GM12878 (cell line): Measurements from ENCODE around the gene SYNPO. TPM values are rescaled to one million over a fixed set of nuclear protein-coding genes. Genes with fewer than 3 reads are reported as not detected.

ENCODE experiments used
- ATAC-seq: fragments of 200-7000 bp; cut with Tn5 transposase; 3 replicates; pipeline ENCODE4 v1.9.1; 2020; ENCODE audit warnings: mild to moderate bottlenecking, moderate library complexity
- BruUV-seq: library from RNA; stranded (reverse); fragments of 400-500 nt; replicated peaks from 2 replicates; lab custom pipeline; 2021; lab: Mats Ljungman, UMichigan
- CTCF ChIA-PET: fragments of 300-600 bp; sonication (Branson Sonifier 250); formaldehyde crosslinking; extraction: SDS; loops from one replicate; lab custom pipeline; 2021; ENCODE audit warnings: inconsistent platforms; lab: Yijun Ruan, JAX
- POLR2A ChIA-PET: fragments of 350-600 bp; formaldehyde crosslinking; extraction: SDS; loops from one replicate; lab custom pipeline; 2021; ENCODE audit warnings: inconsistent platforms; lab: Charles Lee
- RAD21 ChIA-PET: fragments of 300-600 bp; sonication (Branson Sonifier 250); formaldehyde crosslinking; loops from one replicate; lab custom pipeline; 2023; ENCODE audit warnings: antibody characterized with exemption; ENCODE audit not compliant: unreplicated experiment; lab: Charles Lee
- SMC1A ChIA-PET: fragments of 300-600 bp; sonication (Branson Sonifier 250); formaldehyde crosslinking; loops from one replicate; lab custom pipeline; 2023; ENCODE audit not compliant: unreplicated experiment, uncharacterized antibody; lab: Charles Lee
- DNase-seq: peaks from one replicate; pipeline ENCODE4 v3.0.0-alpha.2; 2011; ENCODE audit warnings: low read depth, low spot score
- FAIRE-seq: peaks from 3 replicates; lab custom pipeline; 2011; peaks lifted over from hg19 to GRCh38; lab: Jason Lieb, UNC
- H2AFZ ChIP-seq: 2 replicates; pipeline ENCODE4 v1.6.0; 2011; ENCODE audit warnings: low read depth, low read length, control low read depth; ENCODE audit not compliant: control insufficient read depth
- H3K27ac ChIP-seq: 2 replicates; pipeline ENCODE4 v1.5.1; 2011; ENCODE audit warnings: control low read depth; ENCODE audit not compliant: control insufficient read depth, insufficient read depth
- H3K27me3 ChIP-seq, 2 experiments: replicated peaks in 1 of 2; 2 replicates each; pipeline versions ENCODE4 v1.6.0 to v1.6.1; 2011; ENCODE audit warnings: low read length in 1 of 2; ENCODE audit not compliant: control insufficient read depth in 2 of 2, insufficient read depth in 2 of 2
- H3K36me3 ChIP-seq, 2 experiments: 2 replicates each; pipeline ENCODE4 v1.5.1; 2011; ENCODE audit warnings: low read length in 1 of 2; ENCODE audit not compliant: control insufficient read depth in 2 of 2, insufficient read depth in 2 of 2
- H3K4me1 ChIP-seq: 2 replicates; pipeline ENCODE4 v1.6.1; 2011; ENCODE audit warnings: mild to moderate bottlenecking, low read length, moderate library complexity, mixed read lengths; ENCODE audit not compliant: control insufficient read depth, insufficient read depth
- H3K4me2 ChIP-seq: 2 replicates; pipeline ENCODE4 v1.6.0; 2011; ENCODE audit warnings: control low read depth; ENCODE audit not compliant: control insufficient read depth, insufficient read depth
- H3K4me3 ChIP-seq: fragments of 200-600 bp; sonication (generic); 2 replicates; pipeline ENCODE4 v1.5.1; 2016
- H3K79me2 ChIP-seq: 2 replicates; pipeline ENCODE4 v1.6.0; 2011; ENCODE audit warnings: low read length; ENCODE audit not compliant: control insufficient read depth, insufficient read depth
- H3K9ac ChIP-seq: 2 replicates; pipeline ENCODE4 v1.8.0; 2011; ENCODE audit warnings: low read length, control low read depth, mixed read lengths; ENCODE audit not compliant: control insufficient read depth, insufficient read depth
- H3K9me3 ChIP-seq: replicated peaks from 3 replicates; pipeline ENCODE4 v1.5.1; 2011; ENCODE audit warnings: mild to moderate bottlenecking, low read length; ENCODE audit not compliant: control insufficient read depth, insufficient read depth
- H4K20me1 ChIP-seq: 2 replicates; pipeline ENCODE4 v1.6.0; 2011; ENCODE audit not compliant: control insufficient read depth, insufficient read depth
- CTCF ChIP-seq, 3 experiments: IDR thresholded peaks in 2 of 3; conservative IDR thresholded peaks in 1 of 3; 2 replicates each; pipeline ENCODE4 v1.5.1; 2011; ENCODE audit warnings: low read depth in 3 of 3, low read length in 3 of 3, mild to moderate bottlenecking in 3 of 3, control low read depth in 2 of 3, moderate library complexity in 2 of 3, inconsistent platforms in 1 of 3, mixed read lengths in 1 of 3; ENCODE audit not compliant: control insufficient read depth in 2 of 3, insufficient read depth in 1 of 3; ENCODE audit errors: extremely low read depth in 1 of 3
- EP300 ChIP-seq, 2 experiments: fragments of 150-350 bp in 1 of 2; IDR thresholded peaks; 2 replicates each; pipeline ENCODE4 v1.6.1; 2011 to 2012; ENCODE audit warnings: low read depth in 2 of 2, low read length in 2 of 2, borderline replicate concordance in 1 of 2, improper control_type of control experiment in 1 of 2, inconsistent platforms in 1 of 2; ENCODE audit not compliant: control insufficient read depth in 1 of 2
- WGBS: methylation state at CpG from one replicate; pipeline ENCODE4 v1.1.6; 2016; ENCODE audit warnings: low lambda C conversion rate; ENCODE audit not compliant: insufficient replicate concordance, insufficient coverage; ENCODE audit errors: missing lambda C conversion rate; 5-methylcytosine and 5-hydroxymethylcytosine counted together
- in situ Hi-C: fragments of 300-500 bp; cut with MboI; formaldehyde crosslinking; loops from 9 replicates; pipeline ENCODE4 v1.14.3; 2018; ENCODE audit warnings: mixed read lengths
- intact Hi-C: fragments of 100-400 bp; cut with micrococcal nuclease; formaldehyde crosslinking; loops from one replicate; pipeline ENCODE4 v1.14.2; 2022; ENCODE audit not compliant: unreplicated experiment
- polyA plus RNA-seq, 11 experiments: library from polyadenylated mRNA; depleted of rRNA in 4 of 11; unstranded in 6 of 11; stranded (reverse) in 5 of 11; fragments of >200 nt; fragmentation: Nextera tagmentation in 4 of 11; fragmentation: Illumina TruSeq in 1 of 11; extraction: Ambion mirVana in 4 of 11; extraction: Trizol in 1 of 11; gene quantifications; 1 replicate in 1 of 11; 2 replicates in 10 of 11; pipeline versions ENCODE4 v1.2.1 to v1.2.3, GENCODE V29; 2011 to 2016; ENCODE audit warnings: inconsistent platforms in 2 of 11, missing spikeins in 2 of 11, low read depth in 1 of 11
- total RNA-seq, 4 experiments: library from RNA; depleted of rRNA in 3 of 4; stranded (reverse); fragments of >200 nt in 3 of 4; fragmentation: Illumina TruSeq in 1 of 4; extraction: Trizol in 1 of 4; gene quantifications; 2 replicates each; pipeline versions ENCODE4 v1.2.1 to v1.2.3, GENCODE V29; 2013 to 2021

The SYNPO gene
- total and polyA plus RNA-seq, 10 of the 15 experiments (the other 5 are each of a cell fraction or from before 2014, with no cell fraction given) = 0.77 to 21.0 (median 3.9) TPM

DNA sequence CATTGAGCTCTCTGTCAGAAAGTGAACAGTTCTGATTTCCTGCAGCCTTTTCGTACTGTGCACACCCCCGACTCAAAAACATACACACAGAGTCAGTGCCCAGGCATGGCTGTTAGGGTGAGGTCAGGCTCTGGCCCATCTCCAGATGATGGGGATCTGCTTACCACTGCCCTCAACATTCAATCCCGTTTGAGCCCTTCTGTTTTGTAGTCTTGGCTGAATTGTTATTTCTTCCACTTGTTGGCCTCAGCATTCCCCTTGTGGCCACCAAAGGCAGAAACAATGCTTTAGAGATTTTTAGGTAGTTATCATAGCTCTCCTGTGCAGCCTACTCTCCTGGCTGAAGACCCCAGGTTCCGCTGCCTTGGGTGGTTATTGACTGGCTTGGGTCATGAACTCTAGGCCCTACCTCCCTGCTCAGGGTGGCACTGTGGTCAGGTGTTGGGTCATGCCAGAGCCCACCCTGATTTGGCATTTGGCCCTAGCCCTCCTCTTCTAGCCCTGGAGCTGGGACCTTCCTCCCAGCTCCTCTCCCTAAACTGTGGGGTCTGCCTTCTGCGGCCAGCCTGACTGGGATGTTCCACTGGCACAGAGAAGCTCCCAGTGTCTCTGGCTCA, 12.8 kb downstream of the SYNPO start:
- Histone ChIP-seq H3K27ac (no peak overlapping the region), H3K9ac (no peak overlapping the region), H3K36me3 (no peaks in the 10 kb centered on the region), H3K4me3 (no peak overlapping the region), H3K79me2 (no peaks in the 10 kb centered on the region), H3K27me3 (no peaks in the 10 kb centered on the region; a peak in 1 of 4 replicates), H2AFZ (no peak overlapping the region), H3K4me2 (no peak overlapping the region), H4K20me1 (no peaks in the 10 kb centered on the region), H3K9me3 (no peaks in the 10 kb centered on the region), H3K4me1 (peaks cover 10% of the 10 kb centered on the region)
- ChIA-PET POLR2A (interaction anchor here (1.0 kb wide), 2 partner anchors 48 to 88 kb away, joined by 3 read pairs; partner anchors contain the start of gene RBM22), SMC1A (interaction anchor here (1.1 to 5.8 kb wide), 9 partner anchors 8 to 91 kb away, joined by 3 to 61 read pairs (median 4); partner anchors contain the start of genes MYOZ3 and RBM22), RAD21 (interaction anchor here (1.1 to 5.9 kb wide), 6 partner anchors 24 to 195 kb away, joined by 3 to 56 read pairs (median 6); no protein-coding TSS in a partner anchor), CTCF (interaction anchor here (0.7 to 12.7 kb wide), 12 partner anchors 10 to 194 kb away, joined by 3 to 236 read pairs (median 4); partner anchors contain the start of genes IRGM, RBM22 and SMIM3)
- in situ Hi-C loops (loop anchor here (5.0 to 10.0 kb wide), 2 partner anchors 91 to 198 kb away; no protein-coding TSS in a partner anchor), intact Hi-C loops (loop anchor here (10.0 kb wide), 1 partner anchor 198 kb away; no protein-coding TSS in a partner anchor)
- ATAC-seq = no peak
- no peak for DNase-seq
- no TSS peak for BruUV-seq
- no peak for FAIRE-seq
- TF ChIP-seq CTCF (IDR thresholded peaks at IDR 0.05 in 2 of 3, conservative IDR thresholded peaks at IDR 0.05 in 1 of 3; ENCODE audit: control insufficient read depth in 2 of 3, extremely low read depth in 1 of 3, insufficient read depth in 1 of 3, low read depth in 3 of 3, low read length in 3 of 3) (peak in 2 of 3 experiments; percentile 6 to 10; a peak in 2 of 6 replicates), EP300 (IDR thresholded peaks at IDR 0.05; ENCODE audit: borderline replicate concordance in 1 of 2, control insufficient read depth in 1 of 2, low read depth in 2 of 2, low read length in 2 of 2) (no peak)
- 63% methylated on average over 5 of the region's 5 CpGs for WGBS
